ENCODE results near the gene CAST. TPM values are rescaled to one million over a fixed set of nuclear protein-coding genes. Genes with fewer than 3 reads are reported as not detected.

The CAST gene
- total and polyA plus RNA-seq, 3 donors from 2014 or later, result 195 to 260 (median 241) TPM

- no peak for TF ChIP-seq CTCF (IDR thresholded peaks at IDR 0.05)
- no peak for TF ChIP-seq POLR2A (IDR thresholded peaks at IDR 0.05)
- no peak for DNase-seq
Observed at GRCh38 chr5:96821260-96821916, 159.2 kb downstream of the CAST start.

GRCh38 chr5:96822686-96823459 lies 160.7 kb downstream of the CAST start:
- intact Hi-C loops (cut with DNase I; ENCODE audit: low total_unique reads), result no loop called here
- WGBS, 2 donors, result 97 to 99% methylated on average over 6 of the region's 6 CpGs
- no peak for DNase-seq

More at GRCh38 chr5:96821260-96821916, 159.2 kb downstream of the CAST start:
- intact Hi-C loops (cut with DNase I; ENCODE audit: low total_unique reads), result no loop called here
- Histone ChIP-seq H3K9me3 (no peaks in the 10 kb centered on the region), H3K36me3 (ENCODE audit: low read depth, missing control alignments) (no peaks in the 10 kb centered on the region), H3K27ac (no peak overlapping the region), H3K4me1 (no peaks in the 10 kb centered on the region), H3K4me3 (no peak overlapping the region), H3K27me3 (no peaks in the 10 kb centered on the region)
- 58 to 67% methylated on average over 2 of the region's 2 CpGs for WGBS, 2 donors

GRCh38 chr5:96823900-96824380 lies 161.8 kb downstream of the CAST start:
- TF ChIP-seq CTCF (IDR thresholded peaks at IDR 0.05) (no peak), POLR2A (IDR thresholded peaks at IDR 0.05) (no peak)
- no peaks in the 10 kb centered on the region for H3K36me3 ChIP-seq (ENCODE audit: low read depth, missing control alignments)
- DNase-seq, result no peak
- no peaks in the 10 kb centered on the region for H3K4me1 ChIP-seq
- no peaks in the 10 kb centered on the region for H3K27me3 ChIP-seq
- H3K27ac ChIP-seq, result no peak overlapping the region
- H3K9me3 ChIP-seq, result no peaks in the 10 kb centered on the region
- no peak overlapping the region for H3K4me3 ChIP-seq
- intact Hi-C loops (cut with DNase I; ENCODE audit: low total_unique reads), result no loop called here
- 52 to 78% methylated on average over 2 of the region's 2 CpGs for WGBS, 2 donors

More at GRCh38 chr5:96822686-96823459, 160.7 kb downstream of the CAST start:
- no peaks in the 10 kb centered on the region for H3K9me3 ChIP-seq
- no peaks in the 10 kb centered on the region for H3K4me1 ChIP-seq
- no peaks in the 10 kb centered on the region for H3K27me3 ChIP-seq
- H3K4me3 ChIP-seq, result no peak overlapping the region
- H3K27ac ChIP-seq, result no peak overlapping the region
- H3K36me3 ChIP-seq (ENCODE audit: low read depth, missing control alignments), result no peaks in the 10 kb centered on the region
- no peak for TF ChIP-seq CTCF (IDR thresholded peaks at IDR 0.05)
- no peak for TF ChIP-seq POLR2A (IDR thresholded peaks at IDR 0.05)

Other genes with a start within 250 kb of the CAST start
- gene PCSK1, start 229.1 kb upstream of the CAST start, total RNA-seq, result under 1 TPM; 0.43 to 0.79 TPM
- 0.63 TPM for gene PCSK1, start 229.1 kb upstream of the CAST start, polyA plus RNA-seq (ENCODE audit: insufficient read depth, low read depth, low replicate concordance)
- 10 to 100 TPM; 14.3 to 16.5 TPM for gene ERAP1, start 145.6 kb downstream of the CAST start, total RNA-seq
- 22.7 TPM for gene ERAP1, start 145.6 kb downstream of the CAST start, polyA plus RNA-seq (ENCODE audit: insufficient read depth, low read depth, low replicate concordance)
- gene ERAP2, start 214.1 kb downstream of the CAST start, total RNA-seq, result 1 to 10 TPM; 4.0 to 4.4 TPM
- gene ERAP2, start 214.1 kb downstream of the CAST start, polyA plus RNA-seq (ENCODE audit: insufficient read depth, low read depth, low replicate concordance), result 5.6 TPM